ENCODE measurements around the gene GLYATL1. TPM values are rescaled to one million over a fixed set of nuclear protein-coding genes. Genes with fewer than 3 reads are reported as not detected.
"Not testable (repeated sequence)": the region's sequence is repeated elsewhere in the genome, so short reads cannot be mapped to it uniquely, and the experiment has no call there.

Gene GLYATL1
- total and polyA plus RNA-seq, 2 experiments from 2014 or later: 7.9 to 12.6 TPM

DNA sequence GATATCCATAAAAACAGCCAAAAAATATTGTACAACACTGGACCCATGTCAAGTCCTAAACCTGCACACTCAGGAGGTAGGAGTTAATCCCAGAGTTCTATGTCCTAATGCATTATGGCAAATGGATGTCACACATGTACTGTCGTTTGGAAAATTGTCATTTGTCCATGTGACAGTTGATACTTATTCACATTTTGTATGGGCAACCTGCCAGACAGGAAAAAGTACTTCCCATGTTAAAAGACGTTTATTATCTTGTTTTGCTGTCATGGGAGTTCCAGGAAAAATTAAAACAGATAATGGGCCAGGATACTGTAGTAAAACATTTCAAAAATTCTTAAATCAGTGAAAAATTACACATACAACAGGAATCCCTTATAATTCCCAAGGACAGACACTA is 62.7 kb downstream of the GLYATL1 start:
- ATAC-seq, H3K4me1 Mint-ChIP-seq: not testable (repeated sequence)

More for the DNA sequence above, 62.7 kb downstream of the GLYATL1 start:
- not testable (repeated sequence) for H3K27me3 Mint-ChIP-seq (ENCODE audit: insufficient read depth, low read depth, poor library complexity); H3K27ac ChIP-seq (ENCODE audit: low read depth); H3K9me3 Mint-ChIP-seq; H3F3A ChIP-seq (replicated peaks; ENCODE audit: low read depth); H3K4me3 Mint-ChIP-seq; H3K36me3 ChIP-seq (ENCODE audit: insufficient read depth); H3K79me2 ChIP-seq (replicated peaks; ENCODE audit: insufficient read depth); H3K9me2 ChIP-seq (ENCODE audit: insufficient read depth); H3K4me1 ChIP-seq (ENCODE audit: insufficient read depth); H3K4me3 ChIP-seq; H3K27me3 ChIP-seq (ENCODE audit: insufficient read depth); H3K27ac Mint-ChIP-seq; H3K4me2 ChIP-seq; H3K36me3 Mint-ChIP-seq (ENCODE audit: low read depth); DNase-seq (ENCODE audit: low spot score); H2AFZ ChIP-seq; H4K20me1 ChIP-seq (replicated peaks; ENCODE audit: insufficient read depth)

Other genes starting within 250 kb of the GLYATL1 start
- 0.10 TPM in 1 of 2 replicates, not detected in the other for gene GLYAT, start 207.5 kb upstream of the GLYATL1 start, total RNA-seq (2014; rRNA removed; shearing (Covaris generic))
- gene GLYAT, start 207.5 kb upstream of the GLYATL1 start, polyA plus RNA-seq (2016; fragmentation: Nextera tagmentation; extraction: Ambion mirVana): not detected in 2 replicates
- gene GLYATL2, start 94.8 kb upstream of the GLYATL1 start, total RNA-seq (2014; rRNA removed; shearing (Covaris generic)): 0.63 and 1.0 TPM in 2 replicates
- gene GLYATL2, start 94.8 kb upstream of the GLYATL1 start, polyA plus RNA-seq (2016; fragmentation: Nextera tagmentation; extraction: Ambion mirVana): 0.57 and 0.76 TPM in 2 replicates
- gene GLYATL1B, start 146.8 kb downstream of the GLYATL1 start, total RNA-seq (2014; rRNA removed; shearing (Covaris generic)): 0.90 TPM in 1 of 2 replicates, not detected in the other
- gene GLYATL1B, start 146.8 kb downstream of the GLYATL1 start, polyA plus RNA-seq (2016; fragmentation: Nextera tagmentation; extraction: Ambion mirVana): 0.27 TPM in 1 of 2 replicates, not detected in the other
- gene FAM111B, start 167.7 kb downstream of the GLYATL1 start, total RNA-seq (2014; rRNA removed; shearing (Covaris generic)): 27.9 and 30.6 TPM in 2 replicates
- gene FAM111B, start 167.7 kb downstream of the GLYATL1 start, polyA plus RNA-seq (2016; fragmentation: Nextera tagmentation; extraction: Ambion mirVana): 28.2 and 40.7 TPM in 2 replicates
- 31.7 and 38.1 TPM in 2 replicates for gene FAM111A, start 203.4 kb downstream of the GLYATL1 start, total RNA-seq (2014; rRNA removed; shearing (Covaris generic))
- 18.9 and 23.0 TPM in 2 replicates for gene FAM111A, start 203.4 kb downstream of the GLYATL1 start, polyA plus RNA-seq (2016; fragmentation: Nextera tagmentation; extraction: Ambion mirVana)
- 13.8 and 14.7 TPM in 2 replicates for gene DTX4, start 232.6 kb downstream of the GLYATL1 start, total RNA-seq (2014; rRNA removed; shearing (Covaris generic))
- gene DTX4, start 232.6 kb downstream of the GLYATL1 start, polyA plus RNA-seq (2016; fragmentation: Nextera tagmentation; extraction: Ambion mirVana): 4.2 and 4.3 TPM in 2 replicates